Measurements from ENCODE around the gene SRGAP1.
"Not testable (repeated sequence)": the region's sequence is repeated elsewhere in the genome, so short reads cannot be mapped to it uniquely, and the experiment has no call there.

SRGAP1 gene

DNA sequence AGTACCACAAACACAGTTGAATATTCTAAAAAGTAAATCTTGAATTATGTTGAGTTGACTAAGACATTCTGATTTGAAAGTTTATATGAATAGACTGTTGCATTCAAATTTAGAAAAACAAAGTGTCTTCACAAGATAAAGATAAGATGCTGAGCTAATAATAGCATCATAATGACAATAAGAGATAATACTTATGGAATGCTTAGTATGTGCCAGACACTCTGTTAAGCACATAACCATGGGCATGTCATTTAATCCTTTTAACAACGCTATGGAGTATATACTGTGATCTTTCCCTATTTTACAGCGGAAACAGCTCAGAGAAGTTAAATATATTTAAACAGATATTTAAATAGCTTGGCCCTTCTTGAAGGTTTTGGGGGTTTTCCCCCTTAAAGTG, 163.4 kb downstream of the SRGAP1 start:
- no peak for DNase-seq (ENCODE audit: low read depth in 2 of 2)

DNA sequence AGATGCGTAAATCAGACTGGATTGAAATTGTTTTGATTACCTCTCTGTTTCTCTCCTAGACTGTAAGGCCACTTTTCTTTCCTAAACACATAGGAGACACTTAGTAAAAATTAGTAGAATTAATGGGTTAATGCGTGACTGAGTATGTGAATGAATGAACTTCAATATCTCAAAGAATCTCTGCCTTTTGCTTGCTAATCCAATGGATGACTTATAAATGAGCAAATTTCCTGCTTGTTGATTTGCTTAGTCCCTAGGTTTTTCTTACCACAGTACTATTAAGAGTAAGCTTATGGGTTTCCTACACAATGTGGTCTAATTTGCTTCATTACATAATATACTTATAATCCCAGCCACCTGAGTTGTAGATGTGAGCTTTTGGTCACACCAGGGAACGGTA, 164.1 kb downstream of the SRGAP1 start:
- DNase-seq (ENCODE audit: low read depth in 2 of 2): no peak

DNA sequence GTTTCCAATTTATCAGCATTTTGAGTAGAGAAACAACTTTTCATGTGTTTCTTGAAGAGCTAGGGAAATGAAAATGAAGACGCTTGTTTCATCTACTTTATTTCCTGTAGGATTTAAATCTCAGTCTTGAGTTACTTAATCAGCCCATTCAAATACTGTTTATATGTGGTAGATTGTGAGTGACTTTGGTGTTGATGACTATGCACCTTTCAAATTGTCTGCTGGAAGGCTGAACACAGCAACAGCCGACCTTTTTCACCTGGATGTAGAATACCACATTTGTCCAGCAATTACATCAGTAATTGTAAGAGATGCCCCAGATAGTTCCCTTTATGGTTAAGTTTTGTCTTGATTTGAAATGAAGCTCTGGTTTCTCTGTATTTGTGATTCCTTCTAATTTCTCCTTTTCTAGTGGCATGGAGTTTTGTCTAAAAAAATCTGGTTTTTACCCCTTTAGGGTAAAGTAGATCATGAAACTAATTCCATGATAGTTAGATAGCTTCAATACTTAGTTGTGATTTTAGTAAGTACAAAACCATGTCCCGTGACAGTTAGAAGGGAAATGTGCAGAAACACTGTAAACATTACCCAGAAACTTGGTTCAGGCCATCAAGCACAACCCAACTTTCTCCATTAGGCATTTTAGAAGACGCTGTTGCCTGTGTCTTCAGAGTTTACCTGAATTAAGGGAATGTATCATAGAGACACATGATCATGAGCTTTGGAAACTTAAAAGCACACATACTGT, 165.0 kb downstream of the SRGAP1 start:
- no peak for DNase-seq (ENCODE audit: low read depth in 2 of 2)

DNA sequence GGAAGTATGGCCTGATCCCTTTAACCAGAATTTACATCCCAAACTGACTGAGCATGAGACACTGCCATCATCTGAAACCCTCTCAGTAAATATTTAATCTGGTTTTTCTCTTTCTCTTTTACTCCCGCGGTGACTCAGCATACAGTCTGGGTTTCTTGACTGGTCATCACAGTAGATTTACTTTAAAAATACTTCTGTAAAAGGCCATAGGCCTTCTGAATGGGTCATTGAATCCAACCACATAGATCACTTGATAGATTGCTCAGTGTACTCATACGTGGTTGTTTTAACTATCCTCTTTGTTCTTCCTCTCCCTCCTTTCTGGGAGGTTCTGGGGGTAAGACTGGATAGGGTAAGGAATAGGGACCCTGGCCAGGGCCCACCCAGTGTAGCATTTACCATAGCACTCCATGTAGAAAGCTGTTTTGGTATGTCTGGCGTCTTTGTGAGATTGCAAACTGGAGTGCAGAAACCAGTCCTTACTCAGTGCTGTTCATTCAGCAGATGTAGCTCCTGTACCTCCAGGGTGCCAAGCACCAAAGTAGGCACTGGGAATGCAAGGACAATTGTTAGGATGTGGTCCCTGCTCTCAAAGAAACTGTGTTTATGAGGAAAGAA, 165.7 kb downstream of the SRGAP1 start:
- no peak for DNase-seq (ENCODE audit: low read depth in 2 of 2)

DNA sequence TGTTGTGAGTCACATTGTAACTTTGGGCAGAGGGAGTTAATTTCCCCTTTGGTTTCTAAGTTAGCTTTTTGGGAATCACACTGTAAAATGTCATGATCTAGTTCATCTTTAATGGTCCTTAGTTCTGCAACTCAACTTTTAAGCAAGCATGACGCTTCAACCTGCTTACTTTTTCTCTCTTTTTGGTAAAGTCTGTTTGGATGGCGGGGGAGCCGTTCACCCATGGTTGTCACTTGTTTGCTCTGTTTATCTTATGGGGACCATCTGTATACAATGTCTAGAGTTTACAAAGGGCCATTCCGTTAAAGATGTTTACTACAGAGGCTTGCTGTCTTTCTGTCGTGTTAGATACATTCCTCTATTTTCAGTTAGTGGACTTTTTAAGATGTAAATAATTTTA, 172.0 kb downstream of the SRGAP1 start:
- DNase-seq (ENCODE audit: low read depth in 2 of 2): no peak

DNA sequence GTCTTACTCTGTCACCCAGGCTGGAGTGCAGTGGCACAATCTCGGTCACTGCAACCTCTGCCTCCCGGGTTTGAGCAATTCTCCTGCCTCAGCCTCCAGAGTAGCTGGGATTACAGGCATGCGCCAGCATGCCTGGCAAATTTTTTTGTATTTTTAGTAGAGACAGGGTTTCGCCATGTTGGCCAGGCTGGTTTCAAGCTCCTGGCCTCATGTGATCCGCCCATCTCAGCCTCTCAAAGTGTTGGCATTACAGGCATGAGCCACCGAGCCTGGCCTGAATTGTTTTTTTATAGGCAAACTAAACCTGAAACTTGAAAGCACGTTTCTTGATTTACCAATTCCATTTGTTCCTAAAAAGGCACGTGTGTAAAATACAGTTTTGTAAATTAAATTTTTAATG, 173.6 kb downstream of the SRGAP1 start:
- not testable (repeated sequence) for DNase-seq (ENCODE audit: low read depth in 2 of 2)

DNA sequence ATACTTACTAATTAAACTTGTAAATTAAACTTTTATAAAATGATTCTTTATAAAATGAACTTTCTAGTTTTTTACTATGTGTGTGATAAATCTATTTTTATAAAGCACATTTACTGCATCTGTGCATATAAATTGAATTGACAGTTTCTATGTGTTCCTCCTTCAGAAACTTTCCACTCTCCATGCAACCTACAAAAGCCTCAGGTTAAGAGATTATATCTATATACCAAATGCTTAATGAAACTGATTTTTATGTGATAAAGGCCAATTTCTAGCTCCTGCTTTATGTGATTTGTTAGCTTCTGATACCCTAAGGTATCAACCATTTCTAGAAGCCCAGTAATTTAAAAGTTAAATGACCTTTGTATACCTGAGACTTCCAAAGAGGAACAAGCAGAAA, 174.0 kb downstream of the SRGAP1 start:
- no peak for DNase-seq (ENCODE audit: low read depth in 2 of 2)

DNA sequence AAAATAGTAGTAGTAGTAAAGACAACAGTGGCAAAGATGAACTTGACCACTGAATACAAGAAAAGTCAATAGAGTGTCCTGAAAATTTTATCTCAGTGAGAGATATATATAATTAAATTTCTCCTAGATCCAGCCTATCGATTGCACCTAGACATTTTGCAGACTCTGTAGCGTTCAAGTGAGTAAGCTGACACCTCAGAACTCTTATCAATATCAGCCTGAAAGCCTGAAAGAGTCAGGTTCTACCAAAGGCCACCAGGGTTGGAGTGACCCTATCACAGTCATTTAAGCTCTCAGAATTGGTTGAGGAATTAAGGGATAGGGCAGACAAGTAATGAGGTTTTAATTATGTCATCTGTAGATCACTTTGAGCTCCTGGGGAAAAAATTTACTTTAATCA, 174.6 kb downstream of the SRGAP1 start:
- no peak for DNase-seq (ENCODE audit: low read depth in 2 of 2)

DNA sequence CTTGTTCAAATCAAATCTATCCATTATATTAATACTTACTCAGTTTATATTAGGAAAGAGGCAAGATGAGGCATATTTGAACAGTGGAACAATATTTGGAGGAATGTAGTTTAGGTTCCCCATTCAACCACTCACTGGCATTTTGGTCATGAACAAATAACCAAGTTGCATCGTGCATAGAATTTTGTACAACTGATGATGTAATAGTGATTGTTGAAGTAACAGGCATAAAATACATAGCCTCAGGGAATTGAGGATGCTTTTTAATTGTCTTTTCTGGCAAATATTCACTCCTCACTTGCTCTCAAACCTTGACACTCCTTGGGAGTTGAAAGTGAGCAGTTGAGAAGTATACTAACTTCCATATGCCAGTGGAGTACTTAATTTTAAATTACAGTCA, 175.2 kb downstream of the SRGAP1 start:
- DNase-seq (ENCODE audit: low read depth in 2 of 2): no peak

DNA sequence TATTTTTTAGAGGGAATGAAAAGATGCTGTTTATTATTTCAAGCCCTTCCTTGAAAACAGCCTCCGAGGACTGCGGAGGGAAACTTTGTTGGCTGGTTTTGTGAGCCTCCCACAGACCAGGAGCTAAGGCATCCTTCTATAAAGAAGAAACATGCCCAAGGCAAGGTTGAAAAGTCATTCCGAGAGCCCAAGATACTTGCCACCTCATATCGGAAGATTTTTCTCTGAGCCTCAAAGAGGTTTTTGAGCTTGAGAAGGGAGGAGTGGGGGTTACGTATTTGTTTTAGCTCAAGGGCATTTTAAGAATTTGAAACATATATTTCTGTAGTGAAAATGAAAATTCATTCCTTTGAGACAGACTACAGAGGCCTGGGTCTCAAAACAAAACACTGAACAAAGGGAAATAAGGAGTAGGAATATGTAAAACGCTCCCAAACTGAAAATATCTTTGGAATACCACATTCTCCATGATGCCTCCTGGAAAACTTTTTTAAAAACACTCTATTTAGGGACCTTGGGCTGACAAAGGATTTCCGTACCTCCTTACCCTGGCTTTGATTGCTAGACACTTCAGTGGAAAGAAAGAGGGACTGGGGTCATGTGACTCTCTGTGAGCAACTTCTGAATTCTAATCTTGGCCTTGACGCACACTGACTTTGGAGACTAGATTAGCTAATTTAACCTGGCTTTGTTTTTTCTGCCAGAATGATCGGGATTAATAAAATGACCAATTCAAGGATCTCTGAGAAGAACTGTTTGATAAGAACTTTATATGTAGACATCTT, 180.9 kb downstream of the SRGAP1 start:
- no peak for DNase-seq (ENCODE audit: low read depth in 2 of 2)

DNA sequence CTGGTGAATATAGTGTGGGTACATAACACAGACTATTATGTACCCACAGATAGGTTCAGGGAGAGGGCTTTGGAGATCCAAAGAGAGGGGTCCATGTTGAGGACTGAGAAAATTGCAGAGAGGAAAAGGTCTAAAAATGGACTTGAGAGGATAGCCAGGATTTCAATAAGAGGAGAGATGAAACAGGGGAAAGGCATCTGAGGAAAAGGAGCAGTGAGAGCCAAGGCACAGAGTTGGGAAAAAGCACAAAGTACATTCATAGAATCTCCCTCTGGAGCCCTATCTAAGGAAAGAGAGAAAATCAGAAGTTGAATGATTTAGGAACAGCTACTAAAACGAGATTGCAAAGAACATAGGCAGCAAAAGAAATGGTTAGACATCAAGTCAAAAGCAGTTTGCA, 182.8 kb downstream of the SRGAP1 start:
- DNase-seq (ENCODE audit: low read depth in 2 of 2): no peak

DNA sequence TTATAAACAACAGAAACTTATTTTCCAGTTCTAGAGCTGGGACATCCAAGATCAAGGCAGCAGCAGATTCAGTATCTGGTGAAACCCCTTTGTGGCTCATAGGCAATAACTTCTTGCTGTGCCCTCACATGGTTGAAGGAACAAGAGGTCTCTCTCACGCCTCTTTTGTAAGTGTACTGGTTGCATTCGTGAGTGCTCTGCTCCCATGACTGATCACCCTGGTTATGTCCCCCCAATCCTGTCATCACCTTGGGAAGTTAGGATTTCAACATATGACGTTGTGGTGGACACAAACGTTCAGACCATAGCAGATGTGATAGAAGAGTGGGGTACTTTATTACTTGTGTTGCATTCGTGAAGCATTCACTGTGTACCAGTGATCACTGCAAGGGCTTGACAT, 184.0 kb downstream of the SRGAP1 start:
- DNase-seq (ENCODE audit: low read depth in 2 of 2): no peak

DNA sequence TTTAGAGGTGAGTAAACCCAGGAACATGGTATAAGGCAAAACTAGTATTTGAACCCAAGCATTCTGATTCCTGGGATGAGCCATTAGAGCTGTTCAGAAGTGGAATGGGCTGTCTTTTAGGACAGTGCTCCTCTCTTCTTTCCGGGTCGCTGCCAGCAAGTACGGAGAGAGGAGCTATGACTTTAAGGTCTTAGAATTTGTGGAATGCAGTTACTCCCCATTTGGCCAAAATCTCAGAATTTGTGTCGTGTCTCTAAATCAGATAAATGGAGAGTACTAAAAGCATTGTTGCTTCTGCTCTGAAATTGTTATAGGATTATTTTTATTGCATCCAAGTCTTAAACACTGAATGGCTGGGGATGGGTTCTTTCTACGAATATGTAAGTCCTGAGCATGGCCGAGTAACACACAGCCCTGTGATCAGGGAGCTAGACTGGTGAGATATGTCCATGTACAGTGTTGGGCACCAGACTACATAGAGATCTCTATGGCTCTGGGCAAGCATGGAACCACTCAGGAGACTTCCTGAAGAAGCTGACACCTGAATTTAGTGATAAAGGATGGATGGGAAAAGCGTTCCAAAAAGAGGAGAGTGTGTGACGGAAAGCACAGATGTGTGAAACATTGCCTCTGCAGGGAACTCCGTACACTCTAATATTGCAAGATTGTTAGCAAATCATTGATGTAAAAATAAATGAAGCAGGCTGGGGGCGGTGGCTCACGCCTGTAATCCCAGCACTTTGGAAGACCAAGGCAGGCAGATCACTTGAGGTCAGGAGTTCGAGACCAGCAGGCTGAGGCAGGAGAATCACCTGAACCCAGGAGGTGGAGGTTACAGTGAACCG, 184.7 kb downstream of the SRGAP1 start:
- no peak for DNase-seq (ENCODE audit: low read depth in 2 of 2)

DNA sequence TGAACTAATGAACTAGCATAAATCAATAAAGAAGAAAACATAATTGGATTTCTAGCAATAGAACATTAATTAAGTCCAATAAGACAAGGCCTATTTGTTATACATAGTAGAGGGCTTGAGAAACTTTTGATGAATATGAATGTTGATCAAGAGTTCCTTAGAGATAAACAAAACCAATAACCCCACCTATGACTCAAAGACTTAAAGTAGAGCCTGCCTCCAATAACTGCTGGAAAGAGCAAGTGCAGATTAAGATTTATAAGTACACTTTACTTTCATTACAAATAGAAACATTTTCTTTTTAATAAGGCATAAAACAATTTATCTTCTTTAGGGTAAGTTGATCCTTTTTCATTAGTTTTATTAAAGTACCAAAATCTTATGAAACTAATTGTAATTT, 185.7 kb downstream of the SRGAP1 start:
- no peak for DNase-seq (ENCODE audit: low read depth in 2 of 2)

DNA sequence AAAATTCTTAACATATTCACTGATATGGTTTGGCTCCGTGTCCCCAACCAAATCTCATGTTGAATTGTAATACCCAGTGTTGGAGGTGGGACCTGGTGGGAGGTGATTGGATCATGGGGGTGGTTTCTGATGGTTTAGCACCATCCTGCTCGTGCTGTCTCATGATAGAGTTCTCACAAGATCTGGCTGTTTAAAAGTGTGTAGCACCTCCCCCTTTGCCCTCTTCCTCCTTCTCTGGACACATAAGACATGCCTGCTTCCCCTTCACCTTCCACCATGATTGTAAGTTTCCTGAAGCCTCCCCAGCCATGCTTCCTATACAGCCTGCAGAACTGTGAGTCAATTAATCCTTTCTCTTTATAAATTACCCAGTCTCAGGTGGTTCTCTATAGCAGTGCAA, 189.6 kb downstream of the SRGAP1 start:
- not testable (repeated sequence) for DNase-seq (ENCODE audit: low read depth in 2 of 2)

DNA sequence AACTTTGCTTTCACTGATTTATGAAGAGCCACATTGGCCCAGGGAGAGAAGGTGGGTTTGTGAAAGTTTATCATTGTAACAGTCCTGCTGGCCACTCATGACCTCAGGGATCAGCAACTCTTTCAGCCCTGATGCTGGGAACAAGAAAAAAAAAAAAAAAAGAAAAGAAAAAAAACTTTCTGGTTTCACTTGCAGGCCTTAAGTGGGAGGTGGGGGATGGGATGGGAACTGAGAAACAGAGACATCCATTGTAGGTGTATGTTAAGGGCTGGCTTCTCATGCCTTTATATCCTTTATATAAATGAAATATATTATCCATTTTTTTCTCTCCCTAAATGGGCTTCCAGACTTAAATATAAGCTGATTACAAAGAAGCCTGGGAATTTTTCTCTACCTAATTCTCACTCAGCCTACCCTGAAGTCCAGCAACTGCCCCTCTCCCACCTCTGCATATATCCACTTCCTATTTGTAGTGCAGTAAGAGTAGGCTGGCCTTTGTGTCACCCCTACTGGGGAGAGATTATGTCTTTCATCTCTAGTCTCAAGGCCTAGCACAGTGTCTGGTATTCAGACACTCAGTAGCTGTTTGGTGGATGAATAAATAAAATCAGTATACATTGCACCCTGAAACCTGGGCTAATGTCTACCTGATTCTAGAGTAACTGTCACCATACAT, 190.5 kb downstream of the SRGAP1 start:
- no peak for DNase-seq (ENCODE audit: low read depth in 2 of 2)

DNA sequence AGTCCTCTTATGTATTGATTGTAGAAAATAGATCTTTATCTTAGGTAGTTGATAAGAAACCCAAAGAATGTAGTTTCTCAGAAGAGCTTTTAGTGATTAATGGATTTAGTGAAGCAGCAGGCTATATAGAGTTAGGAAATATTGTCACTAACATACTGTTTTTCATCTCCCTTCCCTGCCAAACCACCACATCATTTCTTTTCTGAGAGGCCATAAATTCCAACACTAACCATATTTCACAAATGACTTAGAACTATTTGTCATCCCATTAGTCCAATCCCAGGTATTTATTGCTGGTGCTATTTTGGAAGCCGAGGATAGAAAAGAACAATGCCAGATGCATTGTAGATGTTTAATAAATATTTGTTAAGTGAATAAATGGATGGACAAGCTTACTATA, 191.9 kb downstream of the SRGAP1 start:
- DNase-seq (ENCODE audit: low read depth in 2 of 2): no peak

DNA sequence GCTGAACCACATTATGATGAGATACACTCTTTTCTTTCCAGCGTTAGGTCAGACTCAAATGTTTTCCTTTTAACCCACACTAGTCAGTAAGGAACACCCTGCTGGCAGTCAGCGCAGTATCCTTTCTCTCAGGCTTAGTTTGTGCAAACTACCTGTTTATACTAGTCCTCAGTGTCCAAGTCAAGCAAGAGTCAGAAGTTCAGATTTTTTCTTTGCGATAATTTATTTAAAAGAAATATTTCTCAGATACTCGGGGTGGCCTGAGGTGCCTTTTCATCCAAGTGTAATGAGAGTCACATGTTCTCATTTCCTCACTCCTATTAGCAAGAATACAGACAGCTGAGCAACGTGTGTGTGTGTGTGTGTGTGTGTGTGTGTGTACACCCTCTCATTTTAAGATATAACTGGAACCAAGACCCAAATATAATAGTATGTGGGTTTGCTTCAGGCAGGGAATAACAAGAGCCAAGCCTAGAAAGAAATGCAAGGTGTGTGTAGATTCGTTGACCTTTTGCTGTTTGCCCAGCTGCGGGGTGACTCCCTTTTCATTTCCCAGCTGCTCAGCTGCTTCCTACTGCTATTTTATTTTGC, 194.9 kb downstream of the SRGAP1 start:
- DNase-seq (ENCODE audit: low read depth in 2 of 2): no peak

DNA sequence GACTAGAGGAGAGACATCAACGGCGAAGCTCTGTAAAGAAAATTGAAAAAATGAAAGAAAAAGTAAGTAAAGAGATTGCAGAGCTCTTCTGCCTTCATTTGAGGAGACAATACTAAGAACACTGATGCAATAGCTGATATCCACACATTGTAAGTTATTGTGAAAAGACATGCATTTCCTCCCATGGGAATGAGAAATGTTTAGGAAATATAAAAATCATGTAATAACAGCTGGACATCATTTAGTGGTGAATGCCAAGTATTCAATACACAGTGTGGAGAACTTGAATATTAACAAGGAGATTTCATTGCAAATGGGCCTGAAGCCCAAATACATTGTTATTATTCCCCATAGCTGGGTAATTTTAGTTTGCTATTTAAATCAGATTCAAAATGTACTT, 198.4 kb downstream of the SRGAP1 start:
- no peak for DNase-seq (ENCODE audit: low read depth in 2 of 2)

DNA sequence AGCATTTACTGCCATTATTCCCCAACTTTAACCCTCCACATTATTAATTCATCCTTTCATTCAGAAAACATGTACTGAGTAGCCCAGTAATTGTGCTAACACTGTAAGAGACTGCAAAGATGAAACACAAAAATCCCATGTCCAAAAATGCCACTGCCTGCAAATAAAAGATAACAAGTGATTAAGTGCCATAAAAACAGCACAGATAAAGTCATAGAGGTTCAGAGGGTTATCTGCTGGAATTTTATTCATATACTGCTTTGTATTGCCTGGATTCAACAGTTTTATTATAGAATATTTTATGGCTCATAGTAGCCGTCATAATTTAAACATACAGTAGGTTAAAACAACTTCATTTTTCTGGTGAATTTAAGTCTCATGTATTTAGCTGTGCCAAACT, 199.7 kb downstream of the SRGAP1 start:
- no peak for DNase-seq (ENCODE audit: low read depth in 2 of 2)

DNA sequence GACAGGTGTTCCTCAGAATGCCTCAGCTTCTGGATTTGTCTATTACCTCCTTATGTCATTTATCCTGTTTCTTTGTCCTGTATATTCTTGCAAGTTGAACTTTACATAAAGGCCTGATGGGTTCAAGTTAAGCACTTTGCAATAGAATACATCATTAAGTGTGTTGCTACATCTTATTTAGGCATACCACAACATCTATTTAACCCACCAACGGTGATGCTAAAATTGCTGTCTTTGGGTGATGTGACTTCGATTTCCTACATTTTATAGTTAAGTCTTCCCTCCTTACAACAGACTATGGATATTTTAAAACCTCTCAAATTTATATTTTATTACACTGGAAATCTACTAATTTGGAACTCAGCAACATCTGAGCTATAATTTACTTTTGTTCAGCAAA, 206.6 kb downstream of the SRGAP1 start:
- no peak for DNase-seq (ENCODE audit: low read depth in 2 of 2)

Measured in stimulated activated CD8-positive, alpha-beta memory T cell treated with anti-CD3 and anti-CD28 coated beads, Interleukin-2, amount 100 ng/mL, for 1 hour (primary cell).